ENCODE results near the gene STRN4. TPM values are rescaled to one million over a fixed set of nuclear protein-coding genes. Genes with fewer than 3 reads are reported as not detected.

STRN4 gene
- 143 and 148 TPM in 2 replicates for total RNA-seq (2021)
- long read RNA-seq, partial matches to known transcripts = 15 of 23 reads
- long read RNA-seq, other reads (novel, unspliced or antisense) = 2 of 23 reads

DNA sequence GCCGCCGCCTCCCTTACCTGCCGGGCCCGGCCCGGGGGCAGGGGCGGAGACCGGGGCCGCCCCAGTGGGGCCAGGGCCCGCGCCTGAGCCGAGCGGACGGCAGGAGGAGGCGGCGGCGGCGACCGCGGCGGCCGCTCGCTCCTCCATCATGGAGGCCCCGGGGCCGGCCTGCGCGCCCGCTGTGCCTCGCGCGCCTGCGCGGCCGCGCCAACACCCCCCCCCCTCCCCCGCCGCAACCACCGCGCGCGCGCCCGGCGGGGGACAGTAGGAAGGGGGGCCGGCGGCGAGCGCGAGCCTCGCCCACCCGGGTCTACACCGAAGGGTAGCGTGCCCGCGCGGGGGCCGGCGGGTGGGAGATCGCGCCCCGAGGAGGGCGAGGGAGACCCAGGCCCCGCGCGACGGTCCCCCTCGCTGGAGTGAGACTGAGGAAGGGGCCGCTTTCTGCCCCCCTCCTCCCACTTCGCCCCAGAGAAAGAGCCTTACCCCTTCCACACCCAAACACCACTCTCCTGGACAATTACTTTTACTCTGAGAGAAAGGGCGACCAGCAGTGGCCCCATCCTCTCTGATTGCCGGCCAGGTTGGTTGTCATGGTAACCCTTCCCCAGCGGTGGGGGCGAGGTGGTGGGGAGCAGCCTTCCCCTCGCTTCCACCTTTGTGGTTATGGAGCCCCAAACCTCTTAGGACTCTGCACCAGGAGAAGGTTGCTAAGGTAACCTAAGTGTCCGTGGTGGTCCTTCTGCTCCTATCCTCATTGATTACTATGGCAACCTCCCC lies at the start of gene STRN4:
Gene STRN4, minus strand, starts transcription at position 170 of the 777 bp plus-strand sequence. Its CDS starts 20 bp downstream, at position 150.
- no peak within 1 kb of the TSS for H2AFZ ChIP-seq (ENCODE audit: low read length)

More for the DNA sequence above, at the start of gene STRN4:
- Histone ChIP-seq H2BK12ac (ENCODE audit: insufficient read length, low read depth, low read length) (peak within 1 kb of the TSS; percentile 64), H3K79me1 (ENCODE audit: insufficient read depth, low read depth, low read length, poor library complexity, severe bottlenecking) (peaks cover 3% of the 10 kb centered on the region), H3K9ac (ENCODE audit: extremely low read depth, insufficient read length, low read length) (peak within 1 kb of the TSS; percentile 87), H3K56ac (ENCODE audit: insufficient read length, low read depth, low read length) (no peak within 1 kb of the TSS), H3K27ac (ENCODE audit: insufficient read length, low read depth, low read length) (no peak within 1 kb of the TSS), H3K14ac (ENCODE audit: insufficient read depth, low read length) (peak within 1 kb of the TSS; percentile 98), H2BK20ac (ENCODE audit: low read depth, low read length, poor library complexity, severe bottlenecking) (peak within 1 kb of the TSS; percentile 12), H3K4ac (ENCODE audit: low read depth, low read length) (peak within 1 kb of the TSS; percentile 95; the same call in 1 of the 2 replicates), H3K27me3 (ENCODE audit: insufficient read depth, low read length) (no peaks in the 10 kb centered on the region), H2BK15ac (ENCODE audit: low read depth, low read length) (no peak within 1 kb of the TSS; the same call in 1 of the 2 replicates), H3K9me3 (ENCODE audit: control insufficient read depth, low read depth, low read length) (no peaks in the 10 kb centered on the region), H3T11ph (ENCODE audit: low read length) (peak within 1 kb of the TSS; percentile 24), H4K91ac (ENCODE audit: insufficient read length, low read depth, low read length) (no peak within 1 kb of the TSS), H3K4me2 (ENCODE audit: insufficient read depth, insufficient read length, low read length) (peak within 1 kb of the TSS; percentile 85), H3K4me1 (ENCODE audit: insufficient read depth, low read length) (peaks cover 3% of the 10 kb centered on the region; the same call in 1 of the 2 replicates), H2BK120ac (ENCODE audit: low read depth, low read length, poor library complexity, severe bottlenecking) (peak within 1 kb of the TSS; percentile 91), H2AK5ac (ENCODE audit: insufficient read length, low read length) (no peak within 1 kb of the TSS), H3K79me2 (ENCODE audit: insufficient read depth, low read length) (peaks cover 33% of the 10 kb centered on the region), H3K23me2 (ENCODE audit: insufficient read length, low read depth, low read length, poor library complexity, severe bottlenecking) (peaks cover 12% of the 10 kb centered on the region), H3K18ac (ENCODE audit: insufficient read length, low read depth, low read length) (peak within 1 kb of the TSS; percentile 96), H4K20me1 (ENCODE audit: control insufficient read depth, insufficient read depth, insufficient read length) (no peaks in the 10 kb centered on the region), H4K5ac (ENCODE audit: insufficient read length, low read depth, low read length) (no peak within 1 kb of the TSS), H3K23ac (ENCODE audit: insufficient read length, low read depth, low read length) (no peak within 1 kb of the TSS), H2BK5ac (ENCODE audit: insufficient read length, low read length) (no peak within 1 kb of the TSS), H4K8ac (replicated peaks; ENCODE audit: insufficient read length, low read depth, low read length) (no peak within 1 kb of the TSS)
- Mint-ChIP-seq H3K4me3 (peak within 1 kb of the TSS; percentile 97 to 99), H3K9me3 (no peaks in the 10 kb centered on the region), H3K36me3 (ENCODE audit: insufficient read depth in 1 of 3, low read depth in 3 of 3) (peaks cover 4 to 43% (median 34%) of the 10 kb centered on the region in 3 experiments), H3K4me1 (peaks cover 34 to 46% of the 10 kb centered on the region in 2 experiments), H3K27me3 (ENCODE audit: low read depth) (no peaks in the 10 kb centered on the region; the same call in 1 of the 2 replicates), H3K27ac (peak within 1 kb of the TSS; percentile 85 to 98 (median 96); a peak in 6 of 7 replicates)
- no peak for DNase-seq
- no CpG with 5 or more reads among the region's 74 CpGs for WGBS (ENCODE audit: extremely low coverage, insufficient read length, low lambda C conversion rate)
- TF ChIP-seq, protein P1, sequence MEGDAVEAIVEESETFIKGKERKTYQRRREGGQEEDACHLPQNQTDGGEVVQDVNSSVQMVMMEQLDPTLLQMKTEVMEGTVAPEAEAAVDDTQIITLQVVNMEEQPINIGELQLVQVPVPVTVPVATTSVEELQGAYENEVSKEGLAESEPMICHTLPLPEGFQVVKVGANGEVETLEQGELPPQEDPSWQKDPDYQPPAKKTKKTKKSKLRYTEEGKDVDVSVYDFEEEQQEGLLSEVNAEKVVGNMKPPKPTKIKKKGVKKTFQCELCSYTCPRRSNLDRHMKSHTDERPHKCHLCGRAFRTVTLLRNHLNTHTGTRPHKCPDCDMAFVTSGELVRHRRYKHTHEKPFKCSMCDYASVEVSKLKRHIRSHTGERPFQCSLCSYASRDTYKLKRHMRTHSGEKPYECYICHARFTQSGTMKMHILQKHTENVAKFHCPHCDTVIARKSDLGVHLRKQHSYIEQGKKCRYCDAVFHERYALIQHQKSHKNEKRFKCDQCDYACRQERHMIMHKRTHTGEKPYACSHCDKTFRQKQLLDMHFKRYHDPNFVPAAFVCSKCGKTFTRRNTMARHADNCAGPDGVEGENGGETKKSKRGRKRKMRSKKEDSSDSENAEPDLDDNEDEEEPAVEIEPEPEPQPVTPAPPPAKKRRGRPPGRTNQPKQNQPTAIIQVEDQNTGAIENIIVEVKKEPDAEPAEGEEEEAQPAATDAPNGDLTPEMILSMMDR (conservative IDR thresholded peaks at IDR 0.05) = no peak
